ENCODE results near the gene RERE.

Gene RERE

GRCh38 chr1:8679929-8680663 lies 137.3 kb downstream of the RERE start:
- no peak overlapping the region for H3K4me3 ChIP-seq (ENCODE audit: low read depth, low read length)
- DNase-seq (ENCODE audit: low read depth): no peak

- no peak for DNase-seq (ENCODE audit: low read depth)
- H3K4me3 ChIP-seq (ENCODE audit: low read depth, low read length): no peak overlapping the region
Observed at GRCh38 chr1:8679395-8679800, 138.0 kb downstream of the RERE start.

GRCh38 chr1:8678673-8679394 lies 138.6 kb downstream of the RERE start:
- H3K4me3 ChIP-seq (ENCODE audit: low read depth, low read length): no peak overlapping the region
- DNase-seq (ENCODE audit: low read depth): no peak

GRCh38 chr1:8677782-8678181 lies 139.7 kb downstream of the RERE start:
- DNase-seq (ENCODE audit: low read depth): no peak
- H3K4me3 ChIP-seq (ENCODE audit: low read depth, low read length): no peak overlapping the region

GRCh38 chr1:8676813-8677212 lies 140.6 kb downstream of the RERE start:
- H3K4me3 ChIP-seq (ENCODE audit: low read depth, low read length): no peak overlapping the region
- DNase-seq (ENCODE audit: low read depth): no peak

GRCh38 chr1:8676072-8676471 lies 141.4 kb downstream of the RERE start:
- no peak for DNase-seq (ENCODE audit: low read depth)
- H3K4me3 ChIP-seq (ENCODE audit: low read depth, low read length): no peak overlapping the region

GRCh38 chr1:8674912-8675311 lies 142.5 kb downstream of the RERE start:
- H3K4me3 ChIP-seq (ENCODE audit: low read depth, low read length): no peak overlapping the region
- DNase-seq (ENCODE audit: low read depth): no peak

- H3K4me3 ChIP-seq (ENCODE audit: low read depth, low read length): no peak overlapping the region
- no peak for DNase-seq (ENCODE audit: low read depth)
Observed at GRCh38 chr1:8674481-8674880, 143.0 kb downstream of the RERE start.

- no peak overlapping the region for H3K4me3 ChIP-seq (ENCODE audit: low read depth, low read length)
- no peak for DNase-seq (ENCODE audit: low read depth)
Observed at GRCh38 chr1:8671306-8671917, 146.0 kb downstream of the RERE start.

GRCh38 chr1:8670371-8670818 lies 147.0 kb downstream of the RERE start:
- DNase-seq (ENCODE audit: low read depth): no peak
- H3K4me3 ChIP-seq (ENCODE audit: low read depth, low read length): no peak overlapping the region

- no peak overlapping the region for H3K4me3 ChIP-seq (ENCODE audit: low read depth, low read length)
- no peak for DNase-seq (ENCODE audit: low read depth)
Observed at GRCh38 chr1:8669606-8670335, 147.7 kb downstream of the RERE start.

- no peak for DNase-seq (ENCODE audit: low read depth)
- H3K4me3 ChIP-seq (ENCODE audit: low read depth, low read length): no peak overlapping the region
Observed at GRCh38 chr1:8667869-8668594, 149.4 kb downstream of the RERE start.

GRCh38 chr1:8666389-8667167 lies 150.9 kb downstream of the RERE start:
- no peak for DNase-seq (ENCODE audit: low read depth)
- H3K4me3 ChIP-seq (ENCODE audit: low read depth, low read length): no peak overlapping the region

- H3K4me3 ChIP-seq (ENCODE audit: low read depth, low read length): no peak overlapping the region
- DNase-seq (ENCODE audit: low read depth): no peak
Observed at GRCh38 chr1:8665833-8666232, 151.6 kb downstream of the RERE start.

- no peak for DNase-seq (ENCODE audit: low read depth)
- H3K4me3 ChIP-seq (ENCODE audit: low read depth, low read length): no peak overlapping the region
Observed at GRCh38 chr1:8664887-8665286, 152.6 kb downstream of the RERE start.

GRCh38 chr1:8663915-8664329 lies 153.5 kb downstream of the RERE start:
- DNase-seq (ENCODE audit: low read depth): no peak

GRCh38 chr1:8663090-8663802 lies 154.2 kb downstream of the RERE start:
- H3K4me3 ChIP-seq (ENCODE audit: low read depth, low read length): no peak overlapping the region
- no peak for DNase-seq (ENCODE audit: low read depth)

More at GRCh38 chr1:8663915-8664329, 153.5 kb downstream of the RERE start:
- H3K4me3 ChIP-seq (ENCODE audit: low read depth, low read length): no peak overlapping the region
